OCI-LY7 (cell line): ENCODE measurements around the gene WDR4.

ENCODE experiments used
- CTCF ChIP-seq: fragments of 200-600 bp; sonication (generic); conservative IDR thresholded peaks from 2 replicates; pipeline ENCODE4 v1.5.1; 2014; ENCODE audit warnings: mild to moderate bottlenecking, antibody characterized with exemption, low read length, moderate library complexity, mixed read lengths
- EZH2phosphoT487 ChIP-seq: fragments of 200-600 bp; sonication (generic); IDR thresholded peaks from 2 replicates; pipeline ENCODE4 v1.6.1; 2018; ENCODE audit warnings: low read depth, borderline replicate concordance, mild to moderate bottlenecking, mixed run types, antibody characterized with exemption, low read length, moderate library complexity, mixed read lengths

- no peak for TF ChIP-seq CTCF
- no peak for TF ChIP-seq EZH2phosphoT487
Measured at GRCh38 chr21:42835211-42835610, 44.1 kb downstream of the WDR4 start.
